OCI-LY3 (cell line): ENCODE data around the gene MRPS14.

Experiments
- EZH2phosphoT487 ChIP-seq: fragments of 200-600 bp; shearing (Covaris generic); IDR thresholded peaks from 2 replicates; pipeline ENCODE4 v1.6.1; 2018; ENCODE audit warnings: antibody characterized with exemption, mixed run types, low read depth
- TF ChIP-seq, protein P1 (sequence below): fragments of 200-600, 300-600 bp; sonication (generic); IDR thresholded peaks from 2 replicates; pipeline ENCODE4 v1.5.1; 2014; ENCODE audit warnings: antibody characterized with exemption, low read length, low read depth

DNA sequence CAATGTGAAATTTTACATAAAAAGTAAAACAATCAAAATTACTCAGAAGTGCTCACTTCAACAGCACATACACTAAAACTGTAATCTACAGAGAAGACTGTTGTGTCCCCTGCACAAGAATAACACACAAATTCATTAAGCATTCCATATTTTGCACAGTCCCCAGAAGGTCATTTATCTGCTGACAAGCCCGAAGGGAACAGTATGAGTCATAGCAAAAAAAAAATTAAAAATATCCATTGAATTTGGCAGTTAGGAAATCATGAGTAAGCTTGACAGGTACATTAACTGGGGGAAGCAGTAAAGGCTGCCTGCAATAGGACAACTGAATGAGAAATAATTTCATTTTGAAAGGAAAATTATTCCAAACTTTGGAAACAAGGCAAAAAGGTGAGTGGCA, 26.7 kb downstream of the MRPS14 start:
- TF ChIP-seq, protein P1, sequence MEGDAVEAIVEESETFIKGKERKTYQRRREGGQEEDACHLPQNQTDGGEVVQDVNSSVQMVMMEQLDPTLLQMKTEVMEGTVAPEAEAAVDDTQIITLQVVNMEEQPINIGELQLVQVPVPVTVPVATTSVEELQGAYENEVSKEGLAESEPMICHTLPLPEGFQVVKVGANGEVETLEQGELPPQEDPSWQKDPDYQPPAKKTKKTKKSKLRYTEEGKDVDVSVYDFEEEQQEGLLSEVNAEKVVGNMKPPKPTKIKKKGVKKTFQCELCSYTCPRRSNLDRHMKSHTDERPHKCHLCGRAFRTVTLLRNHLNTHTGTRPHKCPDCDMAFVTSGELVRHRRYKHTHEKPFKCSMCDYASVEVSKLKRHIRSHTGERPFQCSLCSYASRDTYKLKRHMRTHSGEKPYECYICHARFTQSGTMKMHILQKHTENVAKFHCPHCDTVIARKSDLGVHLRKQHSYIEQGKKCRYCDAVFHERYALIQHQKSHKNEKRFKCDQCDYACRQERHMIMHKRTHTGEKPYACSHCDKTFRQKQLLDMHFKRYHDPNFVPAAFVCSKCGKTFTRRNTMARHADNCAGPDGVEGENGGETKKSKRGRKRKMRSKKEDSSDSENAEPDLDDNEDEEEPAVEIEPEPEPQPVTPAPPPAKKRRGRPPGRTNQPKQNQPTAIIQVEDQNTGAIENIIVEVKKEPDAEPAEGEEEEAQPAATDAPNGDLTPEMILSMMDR: no peak
- TF ChIP-seq EZH2phosphoT487: no peak
